ENCODE results near the gene DNAL4.

DNAL4 gene

GRCh38 chr22:38761202-38762162, 32.5 kb downstream of the DNAL4 start:
- DNase-seq (ENCODE audit: low read depth, low spot score) = no peak
- H3K27ac ChIP-seq = no peak overlapping the region

- no peak overlapping the region for H3K27ac ChIP-seq
- DNase-seq (ENCODE audit: low read depth, low spot score) = no peak
Measured at GRCh38 chr22:38760477-38761201, 33.3 kb downstream of the DNAL4 start.

GRCh38 chr22:38759005-38759404, 34.9 kb downstream of the DNAL4 start:
- H3K27ac ChIP-seq = no peak overlapping the region
- DNase-seq (ENCODE audit: low read depth, low spot score) = no peak

GRCh38 chr22:38758276-38758945, 35.5 kb downstream of the DNAL4 start:
- no peak overlapping the region for H3K27ac ChIP-seq

GRCh38 chr22:38757464-38757757, 36.5 kb downstream of the DNAL4 start:
- H3K27ac ChIP-seq = no peak overlapping the region

More at GRCh38 chr22:38758276-38758945, 35.5 kb downstream of the DNAL4 start:
- DNase-seq (ENCODE audit: low read depth, low spot score) = no peak

GRCh38 chr22:38756711-38757463, 37.1 kb downstream of the DNAL4 start:
- H3K27ac ChIP-seq = no peak overlapping the region
- DNase-seq (ENCODE audit: low read depth, low spot score) = no peak

More at GRCh38 chr22:38757464-38757757, 36.5 kb downstream of the DNAL4 start:
- DNase-seq (ENCODE audit: low read depth, low spot score) = no peak

- H3K27ac ChIP-seq = peak within 1 kb of the TSS; percentile 91
- no peak for DNase-seq (ENCODE audit: low read depth, low spot score)
Measured at GRCh38 chr22:38755911-38756532, 37.9 kb downstream of the DNAL4 start, which contains the start of gene SUN2. SUN2 (minus strand) TSS chr22:38755998; CDS start chr22:38752628, 3,370 bp downstream.

GRCh38 chr22:38755155-38755910, 38.6 kb downstream of the DNAL4 start:
- peak overlapping the region; percentile 91 for H3K27ac ChIP-seq
- DNase-seq (ENCODE audit: low read depth, low spot score) = no peak

GRCh38 chr22:38754751-38755154, 39.2 kb downstream of the DNAL4 start:
- DNase-seq (ENCODE audit: low read depth, low spot score) = no peak

GRCh38 chr22:38753948-38754750, 39.8 kb downstream of the DNAL4 start:
- peak; percentile 51 for DNase-seq (ENCODE audit: low read depth, low spot score)
- peak overlapping the region; percentile 91 for H3K27ac ChIP-seq

More at GRCh38 chr22:38754751-38755154, 39.2 kb downstream of the DNAL4 start:
- peak overlapping the region; percentile 91 for H3K27ac ChIP-seq

GRCh38 chr22:38751422-38752346, 42.3 kb downstream of the DNAL4 start:
- DNase-seq (ENCODE audit: low read depth, low spot score) = peak; percentile 70
- peak overlapping the region; percentile 79 for H3K27ac ChIP-seq

GRCh38 chr22:38751066-38751421, 42.9 kb downstream of the DNAL4 start:
- peak overlapping the region; percentile 79 for H3K27ac ChIP-seq
- DNase-seq (ENCODE audit: low read depth, low spot score) = no peak

- peak overlapping the region; percentile 79 for H3K27ac ChIP-seq
- DNase-seq (ENCODE audit: low read depth, low spot score) = no peak
Measured at GRCh38 chr22:38750638-38751037, 43.3 kb downstream of the DNAL4 start.

- no peak overlapping the region for H3K27ac ChIP-seq
- no peak for DNase-seq (ENCODE audit: low read depth, low spot score)
Measured at GRCh38 chr22:38750104-38750503, 43.8 kb downstream of the DNAL4 start.

GRCh38 chr22:38748487-38749136, 45.3 kb downstream of the DNAL4 start:
- peak overlapping the region; percentile 48 for H3K27ac ChIP-seq
- no peak for DNase-seq (ENCODE audit: low read depth, low spot score)

GRCh38 chr22:38745676-38746460, 48.1 kb downstream of the DNAL4 start:
- no peak for DNase-seq (ENCODE audit: low read depth, low spot score)
- H3K27ac ChIP-seq = no peak overlapping the region

All from epithelial cell of prostate (primary cell).